K562 (cell line): ENCODE data around the gene MAU2. TPM values are rescaled to one million over a fixed set of nuclear protein-coding genes. Genes with fewer than 3 reads are reported as not detected.
A peak's percentile ranks its signal among the peaks of the same experiment; 100 is the strongest.

Experiments used
- ATF1 ChIP-seq, 2 experiments: fragments of 450-650 bp in 1 of 2; IDR thresholded peaks; 2 replicates each; pipeline ENCODE4 v1.6.1; 2016; ENCODE audit warnings: missing compliant biosample characterization in 1 of 2, missing genetic modification characterization in 1 of 2
- BCL6 ChIP-seq: fragments of 250-450 bp; sonication (Bioruptor Pico); IDR thresholded peaks from 2 replicates; pipeline ENCODE4 v1.4.0; 2020
- CCNT2 ChIP-seq: IDR thresholded peaks from 2 replicates; pipeline ENCODE4 v1.6.1; 2011; ENCODE audit warnings: borderline replicate concordance, low read depth, mild to moderate bottlenecking, moderate library complexity, mixed read lengths, low read length; ENCODE audit not compliant: insufficient read length; ENCODE audit errors: extremely low read depth
- CREB3 ChIP-seq: fragments of 450-650 bp; conservative IDR thresholded peaks from 2 replicates; pipeline ENCODE4 v1.6.1; 2016; ENCODE audit warnings: missing genetic modification characterization, low read depth, mild to moderate bottlenecking, missing compliant biosample characterization, moderate library complexity
- CTBP1 ChIP-seq: fragments of 450-650 bp; IDR thresholded peaks from 2 replicates; pipeline ENCODE4 v1.6.1; 2016; ENCODE audit warnings: borderline replicate concordance
- HIVEP1 ChIP-seq: fragments of 250-450 bp; sonication (Bioruptor Pico); IDR thresholded peaks from 2 replicates; pipeline ENCODE4 v1.4.0; 2020; ENCODE audit warnings: mild to moderate bottlenecking
- HLTF ChIP-seq: fragments of 450-650 bp; IDR thresholded peaks from 2 replicates; pipeline ENCODE4 v1.6.1; 2016
- HNRNPUL1 ChIP-seq: fragments of 200-400 bp; formaldehyde crosslinking; IDR thresholded peaks from 2 replicates; pipeline ENCODE4 v1.6.1; 2017; ENCODE audit warnings: low read length
- IRF2 ChIP-seq: sonication (generic); formaldehyde crosslinking; IDR thresholded peaks from 2 replicates; pipeline ENCODE4 v1.8.1; 2022; ENCODE audit warnings: mild to moderate bottlenecking, missing genetic modification reagents
- OTX1 ChIP-seq: fragments of 450-650 bp; formaldehyde crosslinking; IDR thresholded peaks from 2 replicates; pipeline ENCODE4 v1.4.0; 2022; ENCODE audit warnings: mild to moderate bottlenecking
- POLR2AphosphoS2 ChIP-seq: IDR thresholded peaks from 2 replicates; pipeline ENCODE4 v1.6.1; 2012; ENCODE audit warnings: low read length, improper control_type of control experiment
- POLR2G ChIP-seq: fragments of 200-400 bp; formaldehyde crosslinking; IDR thresholded peaks from 2 replicates; pipeline ENCODE4 v1.6.1; 2017; ENCODE audit warnings: low read depth, mild to moderate bottlenecking, antibody characterized with exemption, low read length, moderate library complexity
- RAD51 ChIP-seq: fragments of 450-650 bp; IDR thresholded peaks from 2 replicates; pipeline ENCODE4 v1.7.1; 2016; ENCODE audit warnings: low read depth, mild to moderate bottlenecking, borderline replicate concordance
- RNF2 ChIP-seq: sonication (generic); IDR thresholded peaks from 2 replicates; pipeline ENCODE4 v1.6.1; 2016
- SNAPC5 ChIP-seq: fragments of 250-450 bp; sonication (Bioruptor Pico); IDR thresholded peaks from 2 replicates; pipeline ENCODE4 v1.8.0; 2021; ENCODE audit warnings: moderate library complexity, mild to moderate bottlenecking, inconsistent platforms
- TAF15 ChIP-seq: fragments of 200-400 bp; formaldehyde crosslinking; IDR thresholded peaks from 2 replicates; pipeline ENCODE4 v1.6.1; 2017; ENCODE audit warnings: mild to moderate bottlenecking, low read depth, low read length, moderate library complexity
- YBX1 ChIP-seq: fragments of 450-650 bp; IDR thresholded peaks from 2 replicates; pipeline ENCODE4 v1.7.1; 2016; ENCODE audit warnings: mild to moderate bottlenecking
- ZNF217 ChIP-seq: sonication (generic); formaldehyde crosslinking; IDR thresholded peaks from 2 replicates; pipeline ENCODE4 v1.8.0; 2022; ENCODE audit warnings: mild to moderate bottlenecking, missing genetic modification reagents
- ZNF263 ChIP-seq: sonication (generic); formaldehyde crosslinking; IDR thresholded peaks from 2 replicates; pipeline ENCODE4 v1.8.0; 2022; ENCODE audit warnings: mild to moderate bottlenecking, missing genetic modification reagents, borderline replicate concordance
- ZNF280A ChIP-seq: fragments of 450-650 bp; IDR thresholded peaks from 2 replicates; pipeline ENCODE4 v1.6.1; 2018; ENCODE audit warnings: mild to moderate bottlenecking, low read depth; ENCODE audit not compliant: partially characterized antibody
- ZNF639 ChIP-seq, 2 experiments: fragments of 200-800 bp in 1 of 2; sonication (Bioruptor generic) in 1 of 2; sonication (generic) in 1 of 2; formaldehyde crosslinking in 1 of 2; IDR thresholded peaks in 1 of 2; conservative IDR thresholded peaks in 1 of 2; 2 replicates each; pipeline versions ENCODE4 v1.5.0 to v1.6.1; 2016 to 2020; ENCODE audit warnings: missing compliant biosample characterization in 1 of 2, missing genetic modification characterization in 1 of 2, missing genetic modification reagents in 1 of 2
- ZSCAN29 ChIP-seq: fragments of 450-650 bp; IDR thresholded peaks from 2 replicates; pipeline ENCODE4 v1.6.1; 2017
- polyA plus RNA-seq, 8 experiments: library from polyadenylated mRNA; depleted of rRNA in 4 of 8; stranded (reverse) in 5 of 8; unstranded in 3 of 8; fragments of >200 nt; fragmentation: Nextera tagmentation in 2 of 8; fragmentation: Illumina TruSeq in 1 of 8; extraction: Ambion mirVana in 2 of 8; extraction: Trizol in 1 of 8; gene quantifications; 2 replicates each; pipeline versions ENCODE4 v1.2.1 to v1.2.3, GENCODE V29; 2011 to 2014; ENCODE audit warnings: inconsistent platforms in 1 of 8, missing spikeins in 1 of 8
- total RNA-seq, 7 experiments: library from RNA; depleted of rRNA in 6 of 7; stranded (reverse); fragments of >200 nt in 6 of 7; fragmentation: Illumina TruSeq in 2 of 7; extraction: Trizol in 2 of 7; gene quantifications; 2 replicates each; pipeline versions ENCODE4 v1.2.1 to v1.2.3, GENCODE V29; 2011 to 2021; ENCODE audit warnings: low replicate concordance in 1 of 7
- TF ChIP-seq, protein P1 (sequence below): sonication (generic); IDR thresholded peaks from 2 replicates; pipeline ENCODE4 v1.6.1; 2016
- TF ChIP-seq, protein P2 (sequence below): sonication (generic); formaldehyde crosslinking; IDR thresholded peaks from 2 replicates; pipeline ENCODE4 v1.9.0; 2022; ENCODE audit warnings: mild to moderate bottlenecking, missing genetic modification reagents

MAU2 gene
- total and polyA plus RNA-seq, 9 of the 15 experiments (the other 6 are each of a cell fraction or from before 2014, with no cell fraction given): 1.2 to 48.1 (median 19.4) TPM

- TF ChIP-seq CCNT2 (peak; percentile 19), ZNF217 (CRISPR knock-in tag) (no peak), ZSCAN29 (no peak), YBX1 (no peak), ZNF280A (no peak), SNAPC5 (CRISPR knock-in tag) (no peak), TAF15 (no peak), ZNF263 (CRISPR knock-in tag) (peak; percentile 69; the same call in 1 of the 2 replicates), POLR2G (peak; percentile 97), HNRNPUL1 (no peak), POLR2AphosphoS2 (no peak), OTX1 (no peak), RAD51 (no peak), CTBP1 (peak; percentile 75), IRF2 (CRISPR knock-in tag) (peak; percentile 81), CREB3 (tag) (no peak), ZNF639 (CRISPR knock-in tag; conservative IDR thresholded peaks at IDR 0.05 in 1 of 2, IDR thresholded peaks at IDR 0.05 in 1 of 2) (peak; percentile 72 to 87; a peak in 2 of 4 replicates), RNF2 (peak; percentile 82), ATF1 (CRISPR knock-in tag; IDR thresholded peaks at IDR 0.05) (no peak), ATF1 (tag; IDR thresholded peaks at IDR 0.05) (peak; percentile 79), HLTF (no peak; the same call in 1 of the 2 replicates), BCL6 (no peak), HIVEP1 (CRISPR knock-in tag) (no peak)
- TF ChIP-seq, protein P1, sequence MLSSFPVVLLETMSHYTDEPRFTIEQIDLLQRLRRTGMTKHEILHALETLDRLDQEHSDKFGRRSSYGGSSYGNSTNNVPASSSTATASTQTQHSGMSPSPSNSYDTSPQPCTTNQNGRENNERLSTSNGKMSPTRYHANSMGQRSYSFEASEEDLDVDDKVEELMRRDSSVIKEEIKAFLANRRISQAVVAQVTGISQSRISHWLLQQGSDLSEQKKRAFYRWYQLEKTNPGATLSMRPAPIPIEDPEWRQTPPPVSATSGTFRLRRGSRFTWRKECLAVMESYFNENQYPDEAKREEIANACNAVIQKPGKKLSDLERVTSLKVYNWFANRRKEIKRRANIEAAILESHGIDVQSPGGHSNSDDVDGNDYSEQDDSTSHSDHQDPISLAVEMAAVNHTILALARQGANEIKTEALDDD: peak; percentile 82
- TF ChIP-seq, protein P2, sequence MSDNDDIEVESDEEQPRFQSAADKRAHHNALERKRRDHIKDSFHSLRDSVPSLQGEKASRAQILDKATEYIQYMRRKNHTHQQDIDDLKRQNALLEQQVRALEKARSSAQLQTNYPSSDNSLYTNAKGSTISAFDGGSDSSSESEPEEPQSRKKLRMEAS (CRISPR knock-in tag): peak; percentile 54
These were observed at the start of gene MAU2, which contains the start of gene SUGP1 (continued) for GRCh38 chr19:19320361-19321140.
